Keratinocyte (primary cell): ENCODE data around the gene DOK6.

ENCODE experiments used
- CTCF ChIP-seq, 3 experiments: IDR thresholded peaks in 1 of 3; conservative IDR thresholded peaks in 1 of 3; optimal IDR thresholded peaks in 1 of 3; 2 replicates in 2 of 3; 3 replicates in 1 of 3; pipeline versions ENCODE3 to v1.5.1; 2011; ENCODE audit warnings: low read length in 3 of 3, mild to moderate bottlenecking in 3 of 3, moderate library complexity in 2 of 3, control low read depth in 1 of 3, inconsistent platforms in 1 of 3; ENCODE audit not compliant: insufficient read depth in 2 of 3; ENCODE audit errors: extremely low read depth in 1 of 3
- EZH2 ChIP-seq: IDR thresholded peaks from one replicate; pipeline ENCODE4 v1.6.1; 2012; ENCODE audit warnings: inconsistent platforms, mild to moderate bottlenecking, low read length, moderate library complexity

DNA sequence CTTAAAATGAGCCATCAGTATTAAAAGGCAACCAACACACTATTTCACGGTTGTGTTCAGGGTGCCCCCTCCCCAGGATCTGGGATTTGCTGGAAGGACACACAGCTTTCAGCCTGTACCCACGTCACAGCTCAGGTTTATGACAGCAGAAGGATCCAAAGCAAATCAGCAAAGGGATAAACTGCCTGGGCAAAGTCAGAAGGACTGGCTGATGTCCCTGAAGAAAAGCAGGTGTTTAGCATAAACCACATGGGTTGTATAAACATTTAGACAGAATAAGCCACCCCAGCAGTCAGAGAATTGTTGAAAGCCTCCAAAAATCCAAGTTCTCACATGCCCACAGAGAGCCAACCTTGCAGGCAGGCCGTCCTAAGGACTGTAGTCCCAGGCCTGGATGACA lies 483.1 kb downstream of the DOK6 start:
- TF ChIP-seq CTCF (optimal IDR thresholded peaks at IDR 0.05 in 1 of 3, IDR thresholded peaks at IDR 0.05 in 1 of 3, conservative IDR thresholded peaks at IDR 0.05 in 1 of 3; ENCODE audit: extremely low read depth in 1 of 3, insufficient read depth in 2 of 3, low read length in 3 of 3) = no peak
- no peak for TF ChIP-seq EZH2
